HPDE6-E6E7 (cell line): ENCODE data around the gene KCNH4.

Source experiments
- DNase-seq: peaks from one replicate; pipeline ENCODE4 v3.0.0; 2011; ENCODE audit warnings: missing footprints; ENCODE audit errors: extremely low spot score

The KCNH4 gene

GRCh38 chr17:42136654-42137051 is 44.3 kb downstream of the KCNH4 start:
- DNase-seq: no peak

GRCh38 chr17:42135664-42136653 is 45.0 kb downstream of the KCNH4 start:
- DNase-seq: peak; percentile 91

- no peak for DNase-seq
Observed at GRCh38 chr17:42135151-42135550, 45.8 kb downstream of the KCNH4 start.

- no peak for DNase-seq
Observed at GRCh38 chr17:42133461-42134041, 47.4 kb downstream of the KCNH4 start.

- DNase-seq: no peak
Observed at GRCh38 chr17:42132941-42133340, 48.0 kb downstream of the KCNH4 start.

GRCh38 chr17:42131981-42132432 is 48.9 kb downstream of the KCNH4 start:
- DNase-seq: no peak

- no peak for DNase-seq
Observed at GRCh38 chr17:42131232-42131631, 49.7 kb downstream of the KCNH4 start.

- no peak for DNase-seq
Observed at GRCh38 chr17:42130310-42130936, 50.5 kb downstream of the KCNH4 start.

- DNase-seq: no peak
Observed at GRCh38 chr17:42129109-42129837, 51.7 kb downstream of the KCNH4 start.

GRCh38 chr17:42127414-42127813 is 53.5 kb downstream of the KCNH4 start:
- no peak for DNase-seq

- DNase-seq: no peak
Observed at GRCh38 chr17:42126836-42127235, 54.1 kb downstream of the KCNH4 start.

GRCh38 chr17:42125565-42125964 is 55.4 kb downstream of the KCNH4 start:
- DNase-seq: no peak

GRCh38 chr17:42124256-42124655 is 56.7 kb downstream of the KCNH4 start:
- DNase-seq: no peak

GRCh38 chr17:42122371-42123303 is 58.3 kb downstream of the KCNH4 start, which contains the start of gene HSPB9:
Gene HSPB9, plus strand, starts transcription at chr17:42122804. Its CDS starts 47 bp downstream, at chr17:42122851.
- DNase-seq: no peak

- peak; percentile 92 for DNase-seq
Observed at GRCh38 chr17:42120770-42121769, 59.9 kb downstream of the KCNH4 start, which contains the start of gene KAT2A. Gene KAT2A, minus strand, starts transcription at chr17:42121367. Its CDS starts 63 bp downstream, at chr17:42121304.

- DNase-seq: no peak
Observed at GRCh38 chr17:42120161-42120769, 60.7 kb downstream of the KCNH4 start.

GRCh38 chr17:42119301-42119700 is 61.6 kb downstream of the KCNH4 start:
- DNase-seq: no peak

GRCh38 chr17:42118545-42118944 is 62.4 kb downstream of the KCNH4 start:
- no peak for DNase-seq

GRCh38 chr17:42118126-42118510 is 62.8 kb downstream of the KCNH4 start:
- no peak for DNase-seq
